Pancreas (tissue), 10 donors: ENCODE results near the gene CPLX1. TPM values are rescaled to one million over a fixed set of nuclear protein-coding genes. Genes with fewer than 3 reads are reported as not detected.
A peak's percentile ranks its signal among the peaks of the same experiment; 100 is the strongest.

ENCODE experiments used
- ATAC-seq, 4 donors: fragments of 200-7000 bp; cut with Tn5 transposase; one replicate each; pipeline versions ENCODE4 v1.8.0 to v1.9.1; 2020; ENCODE audit warnings: mild to moderate bottlenecking in 4 of 4, moderate library complexity in 4 of 4
- DNase-seq, 6 donors: peaks; one replicate each; pipeline ENCODE4 v3.0.0-alpha.2; 2020
- FAIRE-seq: peaks from 2 replicates; lab custom pipeline; 2012; peaks lifted over from hg19 to GRCh38; lab: Jason Lieb, UNC
- H3K27ac ChIP-seq, 4 donors: fragments of 200-600 bp; sonication (generic); 1 replicate in 3 of 4; 2 replicates in 1 of 4; pipeline versions ENCODE4 v1.5.0 to v1.8.0; 2020
- H3K27me3 ChIP-seq, 4 donors: fragments of 200-600 bp; one replicate each; pipeline ENCODE4 v1.8.0; 2021
- H3K36me3 ChIP-seq, 3 donors: fragments of 200-600 bp; sonication (generic) in 1 of 3; one replicate each; pipeline versions ENCODE4 v1.5.0 to v1.8.0; 2020 to 2021
- H3K4me1 ChIP-seq, 3 donors: fragments of 200-600 bp; one replicate each; pipeline ENCODE4 v1.8.0; 2021
- H3K4me3 ChIP-seq, 4 donors: fragments of 200-600 bp; sonication (generic) in 2 of 4; one replicate each; pipeline versions ENCODE4 v1.5.0 to v1.8.0; 2020 to 2021
- H3K9me3 ChIP-seq, 4 donors: fragments of 200-600 bp; one replicate each; pipeline ENCODE4 v1.8.0; 2021
- WGBS, 2 donors: extraction: QIAGEN DNeasy Blood & Tissue Kit; methylation state at CpG; one replicate each; pipeline ENCODE4 v1.1.7; 2013; 5-methylcytosine and 5-hydroxymethylcytosine counted together
- intact Hi-C, 3 donors: fragments of 100-400 bp; cut with DNase I; formaldehyde crosslinking; loops; one replicate each; pipeline versions ENCODE4 v1.11.1 to v1.14.2; 2022
- polyA plus RNA-seq, 2 donors: library from polyadenylated mRNA; stranded (reverse); fragments of 200-250 nt; gene quantifications; one replicate each; pipeline ENCODE4 v1.2.3, GENCODE V29; 2013
- total RNA-seq, 6 donors: library from RNA; stranded (reverse); fragmentation: NEBNext Ultra II Directional in 4 of 6; extraction: Animal tissue kit (Norgen Biotek cat#: 25700) in 4 of 6; gene quantifications; one replicate each; pipeline versions ENCODE4 v1.2.1 to v1.2.4, GENCODE V29; 2021 to 2023
- TF ChIP-seq, protein P1 (sequence below), 4 donors: fragments of 200-600 bp; sonication (generic) in 3 of 4; IDR thresholded peaks; one replicate each; pipeline versions ENCODE4 v1.5.0 to v1.8.0; 2021; ENCODE audit warnings: antibody characterized with exemption in 4 of 4
- donor health status: healthy with polysubstance abuse.
- donor health status: DM: no; HTN: no; CAD: no; lungs with moderate emphysema.
- donor health status: DM: no; HTN: no; CAD: no.
- donor health status: control.
- donor health status: control.
- donor health status: Bipolar disorder and iron deficiency.
- donor health status: DM: yes; HTN: yes; CAD: no.
- donor health status: DM: no; HTN: no; CAD: no.
- donor health status: DM: no; HTN: no; CAD: no.
- donor health status: DM: yes; HTN: yes; CAD: no.

Gene CPLX1
- total and polyA plus RNA-seq, 8 donors, result 0.51 to 7.7 (median 1.4) TPM

GRCh38 chr4:829761-830600 lies 4.1 kb upstream of the CPLX1 start:
- no peak for ATAC-seq
- WGBS, 2 donors, result 80 to 87% methylated on average over 26 of the region's 26 CpGs

DNA sequence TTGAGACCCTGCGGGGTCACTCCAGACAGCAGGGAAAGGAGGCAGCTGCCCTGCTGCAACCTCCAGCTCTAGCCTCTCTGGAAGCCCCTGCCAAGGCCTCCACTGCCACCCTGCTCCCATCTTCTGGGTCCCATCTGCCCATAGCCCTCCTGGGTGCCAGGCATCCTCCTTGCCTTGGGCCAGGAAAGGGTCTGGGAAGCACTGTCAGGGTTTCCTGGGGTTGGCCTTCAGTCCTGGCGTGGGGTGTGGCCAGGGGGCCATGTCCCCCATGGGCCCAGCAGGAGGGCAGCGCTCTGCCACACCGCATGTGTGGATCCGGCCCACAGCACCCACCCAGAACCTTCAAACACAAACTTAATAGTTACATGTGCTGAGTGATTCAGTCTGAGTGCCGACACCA lies 3.4 kb upstream of the CPLX1 start:
- H3K27me3 ChIP-seq, result peaks cover 0 to 12% (median 5%) of the 10 kb centered on the region in 4 donors

More at GRCh38 chr4:829761-830600, 4.1 kb upstream of the CPLX1 start:
- Histone ChIP-seq H3K27me3 (peaks cover 0 to 5% (median 2%) of the 10 kb centered on the region in 4 donors), H3K4me3 (no peak overlapping the region), H3K36me3 (no peaks in the 10 kb centered on the region), H3K27ac (no peak overlapping the region), H3K9me3 (no peaks in the 10 kb centered on the region), H3K4me1 (peaks cover 0 to 4% (median 0%) of the 10 kb centered on the region in 3 donors)
- intact Hi-C loops, result no loop called here
- TF ChIP-seq, protein P1, sequence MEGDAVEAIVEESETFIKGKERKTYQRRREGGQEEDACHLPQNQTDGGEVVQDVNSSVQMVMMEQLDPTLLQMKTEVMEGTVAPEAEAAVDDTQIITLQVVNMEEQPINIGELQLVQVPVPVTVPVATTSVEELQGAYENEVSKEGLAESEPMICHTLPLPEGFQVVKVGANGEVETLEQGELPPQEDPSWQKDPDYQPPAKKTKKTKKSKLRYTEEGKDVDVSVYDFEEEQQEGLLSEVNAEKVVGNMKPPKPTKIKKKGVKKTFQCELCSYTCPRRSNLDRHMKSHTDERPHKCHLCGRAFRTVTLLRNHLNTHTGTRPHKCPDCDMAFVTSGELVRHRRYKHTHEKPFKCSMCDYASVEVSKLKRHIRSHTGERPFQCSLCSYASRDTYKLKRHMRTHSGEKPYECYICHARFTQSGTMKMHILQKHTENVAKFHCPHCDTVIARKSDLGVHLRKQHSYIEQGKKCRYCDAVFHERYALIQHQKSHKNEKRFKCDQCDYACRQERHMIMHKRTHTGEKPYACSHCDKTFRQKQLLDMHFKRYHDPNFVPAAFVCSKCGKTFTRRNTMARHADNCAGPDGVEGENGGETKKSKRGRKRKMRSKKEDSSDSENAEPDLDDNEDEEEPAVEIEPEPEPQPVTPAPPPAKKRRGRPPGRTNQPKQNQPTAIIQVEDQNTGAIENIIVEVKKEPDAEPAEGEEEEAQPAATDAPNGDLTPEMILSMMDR (IDR thresholded peaks at IDR 0.05), result no peak
- DNase-seq (peak in 4 of 6 donors; percentile 12 to 75 (median 38)), FAIRE-seq (no peak)

DNA sequence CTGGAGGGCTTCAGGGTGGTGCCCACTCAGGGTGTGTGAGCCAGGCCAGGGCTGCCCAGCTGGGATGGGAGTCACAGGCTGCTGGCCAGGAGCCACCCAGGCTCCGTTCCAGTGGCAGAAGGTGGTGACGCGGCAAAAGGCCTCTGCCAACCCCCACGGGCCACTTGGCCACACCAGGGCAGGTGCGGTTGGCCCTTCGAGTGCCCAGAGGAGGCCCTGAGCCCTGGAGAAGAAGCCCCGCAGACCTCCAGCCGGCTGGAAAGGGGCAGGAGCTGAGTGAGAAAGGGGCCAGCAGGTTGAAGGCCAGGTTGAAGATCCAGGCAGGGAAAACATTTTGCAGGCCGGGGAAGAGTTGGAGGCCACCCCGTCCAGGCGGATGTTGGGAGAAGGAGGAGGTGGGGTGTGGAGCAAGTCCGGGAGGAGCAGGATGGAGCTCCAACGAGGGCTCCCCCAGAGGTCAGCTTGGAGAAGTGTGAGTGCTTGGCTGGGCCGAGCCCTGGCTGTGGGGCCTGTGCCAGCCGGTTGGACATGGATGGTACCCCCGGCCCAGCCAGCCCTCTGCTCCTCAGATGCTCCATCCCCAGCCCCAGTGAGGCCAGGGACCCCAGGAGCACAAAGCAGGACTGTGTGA lies 2.8 kb upstream of the CPLX1 start:
- TF ChIP-seq, protein P1 (IDR thresholded peaks at IDR 0.05), result no peak
- Histone ChIP-seq H3K9me3 (no peaks in the 10 kb centered on the region), H3K27ac (no peak overlapping the region), H3K36me3 (no peaks in the 10 kb centered on the region), H3K4me1 (peaks cover 0 to 4% (median 0%) of the 10 kb centered on the region in 3 donors), H3K4me3 (no peak overlapping the region), H3K27me3 (peaks cover 0 to 17% (median 5%) of the 10 kb centered on the region in 4 donors)
- intact Hi-C loops, result no loop called here
- 37 to 38% methylated on average over 16 of the region's 16 CpGs for WGBS, 2 donors
- FAIRE-seq (no peak), ATAC-seq (peak; percentile 72 to 82 (median 78)), DNase-seq (peak; percentile 41 to 91 (median 82))

More for the DNA sequence above, 3.4 kb upstream of the CPLX1 start:
- TF ChIP-seq, protein P1 (IDR thresholded peaks at IDR 0.05), result no peak
- intact Hi-C loops, result no loop called here
- DNase-seq (peak in 1 of 6 donors; percentile 48), ATAC-seq (no peak), FAIRE-seq (no peak)
- H3K4me1 ChIP-seq, result peaks cover 0 to 4% (median 0%) of the 10 kb centered on the region in 3 donors
- H3K36me3 ChIP-seq, result no peaks in the 10 kb centered on the region
- H3K9me3 ChIP-seq, result no peaks in the 10 kb centered on the region
- no peak overlapping the region for H3K27ac ChIP-seq
- no peak overlapping the region for H3K4me3 ChIP-seq
- 91 to 93% methylated on average over 6 of the region's 6 CpGs for WGBS, 2 donors

GRCh38 chr4:827209-828081 lies 1.5 kb upstream of the CPLX1 start:
- ATAC-seq (no peak), FAIRE-seq (no peak), DNase-seq (peak in 4 of 6 donors; percentile 13 to 72 (median 29))
- TF ChIP-seq, protein P1 (IDR thresholded peaks at IDR 0.05), result no peak
- intact Hi-C loops, result no loop called here
- Histone ChIP-seq H3K9me3 (no peaks in the 10 kb centered on the region), H3K4me1 (peaks cover 0 to 4% (median 0%) of the 10 kb centered on the region in 3 donors), H3K4me3 (no peak overlapping the region), H3K36me3 (no peaks in the 10 kb centered on the region), H3K27me3 (peaks cover 0 to 17% (median 5%) of the 10 kb centered on the region in 4 donors), H3K27ac (no peak overlapping the region)
- 51 to 70% methylated on average over 12 to 20 of the region's 20 CpGs for WGBS, 2 donors
